GM08714 (cell line): Measurements from ENCODE around the gene CTNNA2.

Source experiments
- H3K4me3 ChIP-seq: fragments of 200-500 bp; sonication (Bioruptor generic); 2 replicates; pipeline ENCODE4 v1.5.1; 2014; ENCODE audit warnings: mild to moderate bottlenecking, low read length, inconsistent platforms
- ZNF274 ChIP-seq: IDR thresholded peaks from 2 replicates; pipeline ENCODE4 v1.6.1; 2012; ENCODE audit warnings: mild to moderate bottlenecking, low read depth, low read length

The CTNNA2 gene

GRCh38 chr2:80461505-80462197 lies 948.8 kb downstream of the CTNNA2 start:
- no peak overlapping the region; the same call in 1 of the 2 replicates for H3K4me3 ChIP-seq
- no peak for TF ChIP-seq ZNF274

- no peak for TF ChIP-seq ZNF274
- peak overlapping the region; percentile 11; the same call in 1 of the 2 replicates for H3K4me3 ChIP-seq
These were observed 949.8 kb downstream of the CTNNA2 start for GRCh38 chr2:80462654-80463053.

- H3K4me3 ChIP-seq = no peak overlapping the region
- no peak for TF ChIP-seq ZNF274
These were observed 951.4 kb downstream of the CTNNA2 start for GRCh38 chr2:80464275-80464674.

GRCh38 chr2:80467262-80467811 lies 954.5 kb downstream of the CTNNA2 start:
- no peak for TF ChIP-seq ZNF274
- H3K4me3 ChIP-seq = no peak overlapping the region

- H3K4me3 ChIP-seq = no peak overlapping the region
- no peak for TF ChIP-seq ZNF274
These were observed 956.6 kb downstream of the CTNNA2 start for GRCh38 chr2:80469428-80469827.

- no peak overlapping the region for H3K4me3 ChIP-seq
- TF ChIP-seq ZNF274 = no peak
These were observed 960.2 kb downstream of the CTNNA2 start for GRCh38 chr2:80473069-80473468.

- H3K4me3 ChIP-seq = no peak overlapping the region
- no peak for TF ChIP-seq ZNF274
These were observed 960.9 kb downstream of the CTNNA2 start for GRCh38 chr2:80473796-80474195.

- H3K4me3 ChIP-seq = no peak overlapping the region
- no peak for TF ChIP-seq ZNF274
These were observed 963.1 kb downstream of the CTNNA2 start for GRCh38 chr2:80475970-80476369.

GRCh38 chr2:80476535-80477117 lies 963.8 kb downstream of the CTNNA2 start:
- H3K4me3 ChIP-seq = no peak overlapping the region
- TF ChIP-seq ZNF274 = no peak

- H3K4me3 ChIP-seq = no peak overlapping the region
- no peak for TF ChIP-seq ZNF274
These were observed 969.4 kb downstream of the CTNNA2 start for GRCh38 chr2:80482276-80482675.

GRCh38 chr2:80489717-80490116 lies 976.9 kb downstream of the CTNNA2 start:
- TF ChIP-seq ZNF274 = no peak
- H3K4me3 ChIP-seq = no peak overlapping the region

- TF ChIP-seq ZNF274 = no peak
- H3K4me3 ChIP-seq = no peak overlapping the region
These were observed 978.1 kb downstream of the CTNNA2 start for GRCh38 chr2:80490964-80491363.

- TF ChIP-seq ZNF274 = no peak
- no peak overlapping the region for H3K4me3 ChIP-seq
These were observed 983.5 kb downstream of the CTNNA2 start for GRCh38 chr2:80496346-80496745.

- no peak for TF ChIP-seq ZNF274
- H3K4me3 ChIP-seq = no peak overlapping the region
These were observed 983.9 kb downstream of the CTNNA2 start for GRCh38 chr2:80496775-80497174.

- no peak overlapping the region for H3K4me3 ChIP-seq
- TF ChIP-seq ZNF274 = no peak
These were observed 986.2 kb downstream of the CTNNA2 start for GRCh38 chr2:80499095-80499494.
